ENCODE results near the gene RALGAPA2. TPM values are rescaled to one million over a fixed set of nuclear protein-coding genes. Genes with fewer than 3 reads are reported as not detected.

RALGAPA2 gene
- total RNA-seq, 6 experiments from 2014 or later, result 2.4 to 3.7 (median 3.2) TPM

- Mint-ChIP-seq H3K27ac (no peak overlapping the region), H3K4me1 (ENCODE audit: low read depth) (peaks cover 28% of the 10 kb centered on the region), H3K36me3 (ENCODE audit: low read depth) (peaks cover 8% of the 10 kb centered on the region; the same call in 1 of the 2 replicates), H3K27me3 (ENCODE audit: insufficient read depth) (no peaks in the 10 kb centered on the region; the same call in 1 of the 2 replicates), H3K4me3 (no peak overlapping the region), H3K9me3 (no peaks in the 10 kb centered on the region)
- TF ChIP-seq CTCF (IDR thresholded peaks at IDR 0.05), result no peak
- DNase-seq, result no peak
Measured at GRCh38 chr20:20483328-20483727, 229.1 kb downstream of the RALGAPA2 start.

GRCh38 chr20:20482453-20482852, 230.0 kb downstream of the RALGAPA2 start:
- Mint-ChIP-seq H3K9me3 (no peaks in the 10 kb centered on the region), H3K4me3 (no peak overlapping the region), H3K4me1 (ENCODE audit: low read depth) (peaks cover 21% of the 10 kb centered on the region), H3K27me3 (ENCODE audit: insufficient read depth) (no peaks in the 10 kb centered on the region; the same call in 1 of the 2 replicates), H3K36me3 (ENCODE audit: low read depth) (peaks cover 8% of the 10 kb centered on the region; the same call in 1 of the 2 replicates), H3K27ac (no peak overlapping the region)
- no peak for TF ChIP-seq CTCF (IDR thresholded peaks at IDR 0.05)
- DNase-seq, result no peak

- Mint-ChIP-seq H3K4me3 (no peak overlapping the region), H3K36me3 (ENCODE audit: low read depth) (no peaks in the 10 kb centered on the region)
Measured at GRCh38 chr20:20480689-20481088, 231.8 kb downstream of the RALGAPA2 start.

GRCh38 chr20:20480126-20480525, 232.3 kb downstream of the RALGAPA2 start:
- Mint-ChIP-seq H3K4me3 (no peak overlapping the region), H3K36me3 (ENCODE audit: low read depth) (no peaks in the 10 kb centered on the region), H3K9me3 (no peaks in the 10 kb centered on the region), H3K27ac (no peak overlapping the region), H3K27me3 (ENCODE audit: insufficient read depth) (no peaks in the 10 kb centered on the region; the same call in 1 of the 2 replicates), H3K4me1 (ENCODE audit: low read depth) (peaks cover 13% of the 10 kb centered on the region)
- TF ChIP-seq CTCF (IDR thresholded peaks at IDR 0.05), result no peak
- DNase-seq, result no peak

More at GRCh38 chr20:20480689-20481088, 231.8 kb downstream of the RALGAPA2 start:
- H3K9me3 Mint-ChIP-seq, result no peaks in the 10 kb centered on the region
- H3K27ac Mint-ChIP-seq, result peak overlapping the region; percentile 76
- H3K27me3 Mint-ChIP-seq (ENCODE audit: insufficient read depth), result no peaks in the 10 kb centered on the region; the same call in 1 of the 2 replicates
- peaks cover 13% of the 10 kb centered on the region for H3K4me1 Mint-ChIP-seq (ENCODE audit: low read depth)
- peak; percentile 67 for DNase-seq
- TF ChIP-seq CTCF (IDR thresholded peaks at IDR 0.05), result no peak

- no peak for TF ChIP-seq CTCF (IDR thresholded peaks at IDR 0.05)
- H3K27ac Mint-ChIP-seq, result no peak overlapping the region
- H3K4me1 Mint-ChIP-seq (ENCODE audit: low read depth), result peaks cover 13% of the 10 kb centered on the region
- H3K27me3 Mint-ChIP-seq (ENCODE audit: insufficient read depth), result no peaks in the 10 kb centered on the region
- no peak for DNase-seq
- H3K9me3 Mint-ChIP-seq, result no peaks in the 10 kb centered on the region
- H3K36me3 Mint-ChIP-seq (ENCODE audit: low read depth), result no peaks in the 10 kb centered on the region
- H3K4me3 Mint-ChIP-seq, result no peak overlapping the region
Measured at GRCh38 chr20:20477444-20478041, 234.9 kb downstream of the RALGAPA2 start.
